CD4-positive, alpha-beta T cell (primary cell): Measurements from ENCODE around the gene SPAG7. TPM values are rescaled to one million over a fixed set of nuclear protein-coding genes. Genes with fewer than 3 reads are reported as not detected.

ENCODE experiments used
- ATAC-seq: fragments of 200-7000 bp; cut with Tn5 transposase; one replicate; pipeline ENCODE4 v1.10.0; 2022; ENCODE audit warnings: mild to moderate bottlenecking; ENCODE audit not compliant: poor library complexity
- CTCF ChIA-PET: fragments of 350-600 bp; sonication (Branson Sonifier 250); formaldehyde crosslinking; loops from one replicate; lab custom pipeline; 2021; ENCODE audit warnings: antibody characterized with exemption, inconsistent platforms; lab: Charles Lee
- POLR2A ChIA-PET: fragments of 350-600 bp; sonication (Branson Sonifier 250); formaldehyde crosslinking; loops from one replicate; lab custom pipeline; 2021; ENCODE audit warnings: antibody characterized with exemption, inconsistent platforms; lab: Charles Lee
- DNase-seq, 14 experiments: peaks; one replicate each; pipeline ENCODE4 v3.0.0-alpha.2; 2013 to 2020; ENCODE audit warnings: mixed read lengths in 2 of 14
- H3K27ac ChIP-seq, 2 donors: one replicate each; pipeline versions ENCODE4 v1.5.1 to v1.7.0; 2013; ENCODE audit warnings: low read length in 2 of 2, low read depth in 1 of 2, mild to moderate bottlenecking in 1 of 2
- H3K27me3 ChIP-seq, 2 experiments: 1 replicate in 1 of 2; 2 replicates in 1 of 2; pipeline versions ENCODE4 v1.6.1 to v1.7.0; 2013; ENCODE audit warnings: low read length in 2 of 2, control low read depth in 1 of 2, mild to moderate bottlenecking in 1 of 2, moderate library complexity in 1 of 2; ENCODE audit not compliant: insufficient read depth in 2 of 2, control insufficient read depth in 1 of 2
- H3K36me3 ChIP-seq: one replicate; pipeline ENCODE4 v1.6.1; 2013; ENCODE audit warnings: low read length, control low read depth; ENCODE audit not compliant: insufficient read depth
- H3K4me1 ChIP-seq: one replicate; pipeline ENCODE4 v1.6.1; 2013; ENCODE audit warnings: low read length, control low read depth; ENCODE audit not compliant: insufficient read depth
- H3K4me3 ChIP-seq: one replicate; pipeline ENCODE4 v1.5.1; 2013; ENCODE audit warnings: mild to moderate bottlenecking, low read length, moderate library complexity
- H3K9me3 ChIP-seq, 2 experiments: 1 replicate in 1 of 2; 2 replicates in 1 of 2; pipeline versions ENCODE4 v1.6.1 to v1.7.0; 2013; ENCODE audit warnings: low read length in 2 of 2, mild to moderate bottlenecking in 2 of 2, control low read depth in 1 of 2, moderate library complexity in 1 of 2; ENCODE audit not compliant: control insufficient read depth in 1 of 2, insufficient read depth in 1 of 2
- H3K27ac Mint-ChIP-seq: one replicate; pipeline ENCODE4 v1.8.0; 2020; ENCODE audit warnings: mixed read lengths
- H3K27me3 Mint-ChIP-seq: one replicate; pipeline ENCODE4 v1.8.0; 2021; ENCODE audit warnings: mixed read lengths
- H3K36me3 Mint-ChIP-seq: one replicate; pipeline ENCODE4 v1.8.0; 2021; ENCODE audit warnings: low read depth, mixed read lengths
- H3K4me1 Mint-ChIP-seq: one replicate; pipeline ENCODE4 v1.8.0; 2021; ENCODE audit warnings: low read depth, mixed read lengths
- H3K4me3 Mint-ChIP-seq: one replicate; pipeline ENCODE4 v1.8.0; 2020; ENCODE audit warnings: mild to moderate bottlenecking, mixed read lengths
- H3K9me3 Mint-ChIP-seq: one replicate; pipeline ENCODE4 v1.8.0; 2020; ENCODE audit warnings: mixed read lengths
- intact Hi-C, 2 experiments: fragments of 100-400 bp; cut with DNase I in 1 of 2; cut with micrococcal nuclease in 1 of 2; formaldehyde crosslinking; loops; one replicate each; pipeline versions ENCODE4 v1.15.1 to v1.9.0; 2023 to 2025; cut with DNase I, micrococcal nuclease
- total RNA-seq, 174 experiments: library from RNA in 2 of 174; stranded (reverse) in 2 of 174; gene quantifications; one replicate each; pipeline ENCODE4 v1.2.3 and lab custom pipeline; 2021 to 2026
- TF ChIP-seq, protein P1 (sequence below): fragments of 200-600 bp; IDR thresholded peaks from one replicate; pipeline ENCODE4 v1.8.0; 2022; ENCODE audit warnings: antibody characterized with exemption, mild to moderate bottlenecking

Gene SPAG7
- total RNA-seq, 2 experiments from 2014 or later: 30.2 to 30.9 TPM

DNA sequence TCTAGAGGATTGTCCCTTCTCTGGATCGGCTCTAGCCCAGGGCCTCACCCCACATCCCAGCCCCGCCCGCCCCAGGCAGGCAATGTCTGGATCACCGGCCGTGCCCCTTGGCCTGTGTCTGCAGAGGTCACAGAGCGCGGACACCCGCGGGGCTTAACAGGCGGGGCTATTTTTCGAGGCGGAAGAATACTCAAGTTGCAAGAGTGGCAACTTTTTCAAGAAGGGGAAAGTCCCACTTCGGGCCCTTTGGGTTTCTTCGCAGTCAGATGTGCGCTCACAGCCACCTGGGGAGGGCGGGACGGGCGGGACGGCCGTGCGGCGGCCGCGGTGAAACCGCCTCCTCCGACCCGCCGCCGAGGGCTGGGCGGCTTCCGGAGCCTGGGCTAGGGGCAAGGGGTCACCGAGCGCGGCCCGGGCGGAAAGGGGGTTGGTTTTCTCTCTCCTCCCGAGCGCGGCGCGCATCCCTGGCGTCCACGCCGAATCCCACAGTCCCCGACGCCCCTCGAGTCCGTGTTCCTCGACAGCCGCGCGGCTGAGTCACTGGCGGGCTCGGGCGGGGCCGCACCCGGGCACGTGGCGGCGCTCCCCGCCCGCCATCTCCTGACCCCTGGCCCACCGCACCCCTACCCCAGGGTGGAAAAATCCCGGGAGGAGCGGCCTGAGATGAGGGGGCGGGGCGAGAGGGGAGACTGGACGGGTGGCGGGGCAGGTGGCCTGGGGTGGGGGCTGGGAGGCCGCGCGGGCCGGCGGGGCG is 18.1 kb downstream of the SPAG7 start:
- Histone ChIP-seq H3K36me3 (peaks cover 27% of the 10 kb centered on the region), H3K4me3 (peak overlapping the region; percentile 99), H3K27me3 (no peaks in the 10 kb centered on the region), H3K9me3 (peaks cover 0 to 3% of the 10 kb centered on the region in 2 experiments), H3K4me1 (peaks cover 39% of the 10 kb centered on the region), H3K27ac (peak overlapping the region; percentile 84 to 98)
- ATAC-seq (peak; percentile 40), DNase-seq (peak; percentile 56 to 94 (median 68))
- CTCF ChIA-PET: interaction anchor here (1.2 kb wide), 1 partner anchor 18 kb away, joined by 4 read pairs; the partner anchor contains the start of gene SPAG7
- POLR2A ChIA-PET: interaction anchor here (1.0 to 13.9 kb wide), 13 partner anchors 8 to 239 kb away, joined by 3 to 350 read pairs (median 6); partner anchors contain the start of genes ARRB2, CHRNE, INCA1 and KIF1C
- Mint-ChIP-seq H3K9me3 (no peaks in the 10 kb centered on the region), H3K27ac (peak overlapping the region; percentile 90), H3K4me3 (peak overlapping the region; percentile 93), H3K36me3 (peaks cover 37% of the 10 kb centered on the region), H3K4me1 (peaks cover 45% of the 10 kb centered on the region), H3K27me3 (no peaks in the 10 kb centered on the region)
- TF ChIP-seq, protein P1, sequence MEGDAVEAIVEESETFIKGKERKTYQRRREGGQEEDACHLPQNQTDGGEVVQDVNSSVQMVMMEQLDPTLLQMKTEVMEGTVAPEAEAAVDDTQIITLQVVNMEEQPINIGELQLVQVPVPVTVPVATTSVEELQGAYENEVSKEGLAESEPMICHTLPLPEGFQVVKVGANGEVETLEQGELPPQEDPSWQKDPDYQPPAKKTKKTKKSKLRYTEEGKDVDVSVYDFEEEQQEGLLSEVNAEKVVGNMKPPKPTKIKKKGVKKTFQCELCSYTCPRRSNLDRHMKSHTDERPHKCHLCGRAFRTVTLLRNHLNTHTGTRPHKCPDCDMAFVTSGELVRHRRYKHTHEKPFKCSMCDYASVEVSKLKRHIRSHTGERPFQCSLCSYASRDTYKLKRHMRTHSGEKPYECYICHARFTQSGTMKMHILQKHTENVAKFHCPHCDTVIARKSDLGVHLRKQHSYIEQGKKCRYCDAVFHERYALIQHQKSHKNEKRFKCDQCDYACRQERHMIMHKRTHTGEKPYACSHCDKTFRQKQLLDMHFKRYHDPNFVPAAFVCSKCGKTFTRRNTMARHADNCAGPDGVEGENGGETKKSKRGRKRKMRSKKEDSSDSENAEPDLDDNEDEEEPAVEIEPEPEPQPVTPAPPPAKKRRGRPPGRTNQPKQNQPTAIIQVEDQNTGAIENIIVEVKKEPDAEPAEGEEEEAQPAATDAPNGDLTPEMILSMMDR: peak; percentile 10
- intact Hi-C loops: loop anchor here (1.0 to 5.0 kb wide), 5 partner anchors 17 to 237 kb away; partner anchors contain the start of genes ARRB2 (in 2 of the 2), INCA1 (in 1 of the 2), KIF1C (in 1 of the 2) and SPAG7 (in 1 of the 2)

GRCh38 chr17:4948931-4949320 is 18.7 kb downstream of the SPAG7 start:
- H3K4me1 Mint-ChIP-seq: peaks cover 51% of the 10 kb centered on the region
- H3K27ac ChIP-seq: peak overlapping the region; percentile 84 to 98
- peak in 13 of 14 experiments; percentile 36 to 89 (median 66) for DNase-seq

More at GRCh38 chr17:4948931-4949320, 18.7 kb downstream of the SPAG7 start:
- H3K27me3 Mint-ChIP-seq: no peaks in the 10 kb centered on the region
- Histone ChIP-seq H3K9me3 (peaks cover 0 to 3% of the 10 kb centered on the region in 2 experiments), H3K27me3 (no peaks in the 10 kb centered on the region), H3K4me3 (peak overlapping the region; percentile 99), H3K36me3 (peaks cover 29% of the 10 kb centered on the region), H3K4me1 (peaks cover 45% of the 10 kb centered on the region)
- peak; percentile 32 for ATAC-seq
- TF ChIP-seq, protein P1: no peak
- peak overlapping the region; percentile 99 for H3K4me3 Mint-ChIP-seq
- intact Hi-C loops: loop anchor here (1.0 to 5.0 kb wide), 5 partner anchors 9 to 237 kb away; partner anchors contain the start of genes ARRB2 (in 2 of the 2), INCA1 (in 1 of the 2), KIF1C (in 1 of the 2) and RNF167 (in 1 of the 2)
- H3K36me3 Mint-ChIP-seq: peaks cover 43% of the 10 kb centered on the region
- H3K9me3 Mint-ChIP-seq: no peaks in the 10 kb centered on the region
- CTCF ChIA-PET: interaction anchor here (1.2 to 1.5 kb wide), 2 partner anchors 19 to 50 kb away, joined by 3 to 4 read pairs; partner anchors contain the start of genes C17orf107 and SPAG7
- POLR2A ChIA-PET: interaction anchor here (1.0 to 13.9 kb wide), 19 partner anchors 8 to 806 kb away, joined by 3 to 350 read pairs (median 5); partner anchors contain the start of genes ARRB2, C17orf107, CHRNE and CYB5D2
- peak overlapping the region; percentile 90 for H3K27ac Mint-ChIP-seq
